ENCODE data around the gene NOTUM. TPM values are rescaled to one million over a fixed set of nuclear protein-coding genes. Genes with fewer than 3 reads are reported as not detected.
A peak's percentile ranks its signal among the peaks of the same experiment; 100 is the strongest.

Gene NOTUM
- total and polyA plus RNA-seq, 9 of the 15 experiments (the other 6 are each of a cell fraction or from before 2014, with no cell fraction given): 0.03 to 14.0 (median 4.1) TPM

DNA sequence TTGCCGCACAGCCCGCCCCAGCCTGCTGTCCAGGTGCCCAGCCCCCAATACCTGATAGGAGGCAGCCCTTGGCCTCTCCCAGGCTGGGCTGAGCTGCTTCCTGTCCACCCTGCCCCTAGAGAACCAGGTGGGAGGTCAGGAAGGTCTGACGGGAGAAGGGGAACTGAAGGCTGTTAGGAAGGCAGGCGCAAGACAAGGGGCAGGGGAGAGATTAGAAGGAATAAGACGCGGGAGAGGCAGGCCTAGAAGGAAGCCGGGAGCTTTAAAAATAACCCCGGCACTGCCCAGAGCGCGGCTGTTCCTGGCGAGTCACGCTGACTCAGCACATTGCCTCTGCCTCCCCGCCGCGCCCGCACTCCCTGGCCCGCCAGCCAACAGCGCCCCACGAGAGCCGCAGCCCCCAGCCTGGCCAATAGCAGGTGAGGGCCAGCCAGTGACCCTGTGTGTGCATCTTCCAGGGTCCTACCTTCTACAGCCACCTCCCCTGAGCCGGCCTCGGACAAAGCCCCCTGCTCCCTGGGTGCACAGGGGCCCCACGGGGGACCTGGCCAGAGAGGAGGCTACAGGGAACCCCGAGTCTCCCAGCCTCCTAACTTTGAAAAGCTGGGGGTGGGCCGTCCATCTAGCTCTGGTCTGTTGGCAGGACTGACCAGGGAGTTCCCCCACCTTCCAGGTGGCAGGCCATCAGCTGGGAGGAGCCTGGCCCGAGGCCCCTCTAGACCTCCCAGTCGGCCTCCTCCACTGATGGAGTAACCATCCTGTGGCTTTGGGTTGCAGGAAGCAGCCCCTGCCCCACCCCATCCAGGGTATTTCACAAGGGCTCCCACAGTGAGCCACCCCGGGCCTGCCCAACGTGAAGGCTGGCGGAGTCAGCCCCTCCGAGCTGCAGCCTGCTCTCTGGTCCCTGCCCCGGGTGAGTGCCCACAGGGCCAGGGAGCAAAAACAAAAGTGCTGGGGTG lies 37.4 kb downstream of the NOTUM start (continued):
- TF ChIP-seq TFAP4 (CRISPR knock-in tag; IDR thresholded peaks at IDR 0.05; ENCODE audit: borderline replicate concordance): peak; percentile 54; the same call in 1 of the 2 replicates
- TF ChIP-seq BHLHE40 (IDR thresholded peaks at IDR 0.05; ENCODE audit: low read length): peak; percentile 61; the same call in 1 of the 2 replicates
- no peak for TF ChIP-seq ZNF133 (CRISPR knock-in tag; IDR thresholded peaks at IDR 0.05)
- TF ChIP-seq EP400 (IDR thresholded peaks at IDR 0.05): peak; percentile 83
- TF ChIP-seq ZSCAN32 (CRISPR knock-in tag; IDR thresholded peaks at IDR 0.05): no peak
- no peak for TF ChIP-seq CBX2 (IDR thresholded peaks at IDR 0.05; ENCODE audit: insufficient read depth, low read length, poor library complexity, severe bottlenecking)
- TF ChIP-seq NR2C1 (IDR thresholded peaks at IDR 0.05): peak; percentile 26; the same call in 1 of the 2 replicates
- TF ChIP-seq NR2C1 (tag; IDR thresholded peaks at IDR 0.05): no peak
- peak; percentile 51 for TF ChIP-seq SUPT5H (IDR thresholded peaks at IDR 0.05)
- peak; percentile 73 for TF ChIP-seq TAF1 (IDR thresholded peaks at IDR 0.05; ENCODE audit: control insufficient read depth, extremely low read depth, insufficient read depth, low read length, severe bottlenecking)
- no peak for TF ChIP-seq ZKSCAN3 (CRISPR knock-in tag; IDR thresholded peaks at IDR 0.05)
- no peak for TF ChIP-seq HDAC3 (IDR thresholded peaks at IDR 0.05; ENCODE audit: borderline replicate concordance, partially characterized antibody)
- peak in 1 of 2 experiments; percentile 71; a peak in 2 of 4 replicates for TF ChIP-seq HDAC1 (IDR thresholded peaks at IDR 0.05)
- TF ChIP-seq SETDB1 (IDR thresholded peaks at IDR 0.05; ENCODE audit: low read length): no peak
- no peak for TF ChIP-seq ZNF584 (CRISPR knock-in tag; IDR thresholded peaks at IDR 0.05; ENCODE audit: low read depth)
- peak; percentile 16; the same call in 1 of the 2 replicates for TF ChIP-seq KLF16 (IDR thresholded peaks at IDR 0.05)
- peak; percentile 40 for TF ChIP-seq RBM22 (IDR thresholded peaks at IDR 0.05; ENCODE audit: low read depth, low read length, poor library complexity, severe bottlenecking)
- TF ChIP-seq, protein P1, sequence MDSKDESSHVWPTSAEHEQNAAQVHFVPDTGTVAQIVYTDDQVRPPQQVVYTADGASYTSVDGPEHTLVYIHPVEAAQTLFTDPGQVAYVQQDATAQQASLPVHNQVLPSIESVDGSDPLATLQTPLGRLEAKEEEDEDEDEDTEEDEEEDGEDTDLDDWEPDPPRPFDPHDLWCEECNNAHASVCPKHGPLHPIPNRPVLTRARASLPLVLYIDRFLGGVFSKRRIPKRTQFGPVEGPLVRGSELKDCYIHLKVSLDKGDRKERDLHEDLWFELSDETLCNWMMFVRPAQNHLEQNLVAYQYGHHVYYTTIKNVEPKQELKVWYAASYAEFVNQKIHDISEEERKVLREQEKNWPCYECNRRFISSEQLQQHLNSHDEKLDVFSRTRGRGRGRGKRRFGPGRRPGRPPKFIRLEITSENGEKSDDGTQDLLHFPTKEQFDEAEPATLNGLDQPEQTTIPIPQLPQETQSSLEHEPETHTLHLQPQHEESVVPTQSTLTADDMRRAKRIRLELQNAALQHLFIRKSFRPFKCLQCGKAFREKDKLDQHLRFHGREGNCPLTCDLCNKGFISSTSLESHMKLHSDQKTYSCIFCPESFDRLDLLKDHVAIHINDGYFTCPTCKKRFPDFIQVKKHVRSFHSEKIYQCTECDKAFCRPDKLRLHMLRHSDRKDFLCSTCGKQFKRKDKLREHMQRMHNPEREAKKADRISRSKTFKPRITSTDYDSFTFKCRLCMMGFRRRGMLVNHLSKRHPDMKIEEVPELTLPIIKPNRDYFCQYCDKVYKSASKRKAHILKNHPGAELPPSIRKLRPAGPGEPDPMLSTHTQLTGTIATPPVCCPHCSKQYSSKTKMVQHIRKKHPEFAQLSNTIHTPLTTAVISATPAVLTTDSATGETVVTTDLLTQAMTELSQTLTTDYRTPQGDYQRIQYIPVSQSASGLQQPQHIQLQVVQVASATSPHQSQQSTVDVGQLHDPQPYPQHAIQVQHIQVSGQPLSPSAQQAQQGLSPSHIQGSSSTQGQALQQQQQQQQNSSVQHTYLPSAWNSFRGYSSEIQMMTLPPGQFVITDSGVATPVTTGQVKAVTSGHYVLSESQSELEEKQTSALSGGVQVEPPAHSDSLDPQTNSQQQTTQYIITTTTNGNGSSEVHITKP (IDR thresholded peaks at IDR 0.05; ENCODE audit: partially characterized antibody): peak; percentile 59
